ENCODE data around the gene BTLA.

The BTLA gene

GRCh38 chr3:112491373-112491772 lies 7.9 kb downstream of the BTLA start:
- no peak for DNase-seq (ENCODE audit: extremely low read depth, low read depth)
- H3K4me3 ChIP-seq (replicated peaks; ENCODE audit: low read depth, low read length), result no peak overlapping the region
- no peak for TF ChIP-seq CTCF (IDR thresholded peaks at IDR 0.05; ENCODE audit: low read depth, low read length, missing control alignments)

- no peak overlapping the region for H3K4me3 ChIP-seq (replicated peaks; ENCODE audit: low read depth, low read length)
- TF ChIP-seq CTCF (IDR thresholded peaks at IDR 0.05; ENCODE audit: low read depth, low read length, missing control alignments), result no peak
- DNase-seq (ENCODE audit: extremely low read depth, low read depth), result no peak
These were observed 9.4 kb downstream of the BTLA start for GRCh38 chr3:112489674-112490479.

GRCh38 chr3:112486811-112487505 lies 12.3 kb downstream of the BTLA start:
- DNase-seq (ENCODE audit: extremely low read depth, low read depth), result no peak
- no peak for TF ChIP-seq CTCF (IDR thresholded peaks at IDR 0.05; ENCODE audit: low read depth, low read length, missing control alignments)
- no peak overlapping the region for H3K4me3 ChIP-seq (replicated peaks; ENCODE audit: low read depth, low read length)

GRCh38 chr3:112484352-112484751 lies 14.9 kb downstream of the BTLA start:
- no peak for DNase-seq (ENCODE audit: extremely low read depth, low read depth)
- TF ChIP-seq CTCF (IDR thresholded peaks at IDR 0.05; ENCODE audit: low read depth, low read length, missing control alignments), result no peak
- H3K4me3 ChIP-seq (replicated peaks; ENCODE audit: low read depth, low read length), result no peak overlapping the region

- TF ChIP-seq CTCF (IDR thresholded peaks at IDR 0.05; ENCODE audit: low read depth, low read length, missing control alignments), result no peak
- no peak overlapping the region for H3K4me3 ChIP-seq (replicated peaks; ENCODE audit: low read depth, low read length)
- DNase-seq (ENCODE audit: extremely low read depth, low read depth), result no peak
These were observed 16.6 kb downstream of the BTLA start for GRCh38 chr3:112482675-112483074.

GRCh38 chr3:112481302-112481721 lies 18.0 kb downstream of the BTLA start:
- no peak overlapping the region for H3K4me3 ChIP-seq (replicated peaks; ENCODE audit: low read depth, low read length)
- no peak for DNase-seq (ENCODE audit: extremely low read depth, low read depth)
- no peak for TF ChIP-seq CTCF (IDR thresholded peaks at IDR 0.05; ENCODE audit: low read depth, low read length, missing control alignments)
